GM12891 (cell line): ENCODE measurements around the gene C18orf54.

Experiments
- POLR2A ChIP-seq: IDR thresholded peaks from 2 replicates; pipeline ENCODE4 v1.6.1; 2011; ENCODE audit warnings: low read depth, low read length, control low read depth
- POLR2AphosphoS5 ChIP-seq: IDR thresholded peaks from 2 replicates; pipeline ENCODE4 v1.6.1; 2011; ENCODE audit warnings: low read depth, low read length, control low read depth
- POU2F2 ChIP-seq: IDR thresholded peaks from 2 replicates; pipeline ENCODE4 v1.6.1; 2011; ENCODE audit warnings: low read depth, mild to moderate bottlenecking, control low read depth, low read length, moderate library complexity
- SPI1 ChIP-seq: IDR thresholded peaks from 2 replicates; pipeline ENCODE4 v1.6.1; 2011; ENCODE audit warnings: low read depth, low read length, control low read depth
- TAF1 ChIP-seq: IDR thresholded peaks from 2 replicates; pipeline ENCODE4 v1.6.1; 2011; ENCODE audit warnings: low read depth, low read length, control low read depth

GRCh38 chr18:54378057-54378456 is 20.4 kb downstream of the C18orf54 start:
- TF ChIP-seq POLR2A (no peak), POLR2AphosphoS5 (no peak), SPI1 (no peak), TAF1 (no peak), POU2F2 (no peak)
